ENCODE data around the gene SYNPR.

The SYNPR gene

DNA sequence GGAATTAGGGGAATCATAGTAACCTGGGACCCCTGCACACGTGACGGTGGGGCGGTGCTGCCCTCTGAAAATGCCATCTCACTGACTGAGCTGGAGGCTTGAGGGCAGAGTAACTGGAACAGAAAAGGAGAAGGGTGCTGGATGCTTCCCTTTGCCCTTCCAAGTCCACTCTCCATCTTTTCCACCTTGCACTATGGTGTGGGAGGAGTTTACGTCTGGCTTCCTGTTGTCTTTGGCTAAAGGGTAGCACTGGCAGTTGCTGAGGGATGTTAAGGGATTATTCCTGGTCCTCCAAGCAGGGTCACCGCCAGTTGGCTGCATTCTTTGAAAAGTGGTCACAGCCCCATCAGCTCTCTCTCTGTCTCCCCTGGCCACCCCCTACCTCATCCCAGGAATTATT lies 245.0 kb downstream of the SYNPR start:
- H3K9me2 ChIP-seq (ENCODE audit: low read depth, low read length) = no peaks in the 10 kb centered on the region
- H3K4me1 ChIP-seq (ENCODE audit: insufficient read depth, low read length, severe bottlenecking) = no peaks in the 10 kb centered on the region
- H4K20me1 ChIP-seq (ENCODE audit: insufficient read depth, low read length) = no peaks in the 10 kb centered on the region
- H3K9ac ChIP-seq (ENCODE audit: low read length) = no peak overlapping the region
- no peaks in the 10 kb centered on the region for H3K9me3 ChIP-seq (ENCODE audit: low read length)
- H3K36me3 ChIP-seq (ENCODE audit: insufficient read depth, low read length) = no peaks in the 10 kb centered on the region
- no peaks in the 10 kb centered on the region for H3F3A ChIP-seq (ENCODE audit: insufficient read depth, low read length)
- no peak overlapping the region for H3K4me2 ChIP-seq (ENCODE audit: low read length)
- H3K4me3 ChIP-seq (ENCODE audit: low read depth, low read length, poor library complexity, severe bottlenecking) = no peak overlapping the region
- H2AFZ ChIP-seq (ENCODE audit: low read length) = no peak overlapping the region
- H3K27me3 ChIP-seq (ENCODE audit: insufficient read depth, low read length) = no peaks in the 10 kb centered on the region
- TF ChIP-seq EZH2 (IDR thresholded peaks at IDR 0.05; ENCODE audit: borderline replicate concordance, low read length) = no peak
- TF ChIP-seq, protein P1, sequence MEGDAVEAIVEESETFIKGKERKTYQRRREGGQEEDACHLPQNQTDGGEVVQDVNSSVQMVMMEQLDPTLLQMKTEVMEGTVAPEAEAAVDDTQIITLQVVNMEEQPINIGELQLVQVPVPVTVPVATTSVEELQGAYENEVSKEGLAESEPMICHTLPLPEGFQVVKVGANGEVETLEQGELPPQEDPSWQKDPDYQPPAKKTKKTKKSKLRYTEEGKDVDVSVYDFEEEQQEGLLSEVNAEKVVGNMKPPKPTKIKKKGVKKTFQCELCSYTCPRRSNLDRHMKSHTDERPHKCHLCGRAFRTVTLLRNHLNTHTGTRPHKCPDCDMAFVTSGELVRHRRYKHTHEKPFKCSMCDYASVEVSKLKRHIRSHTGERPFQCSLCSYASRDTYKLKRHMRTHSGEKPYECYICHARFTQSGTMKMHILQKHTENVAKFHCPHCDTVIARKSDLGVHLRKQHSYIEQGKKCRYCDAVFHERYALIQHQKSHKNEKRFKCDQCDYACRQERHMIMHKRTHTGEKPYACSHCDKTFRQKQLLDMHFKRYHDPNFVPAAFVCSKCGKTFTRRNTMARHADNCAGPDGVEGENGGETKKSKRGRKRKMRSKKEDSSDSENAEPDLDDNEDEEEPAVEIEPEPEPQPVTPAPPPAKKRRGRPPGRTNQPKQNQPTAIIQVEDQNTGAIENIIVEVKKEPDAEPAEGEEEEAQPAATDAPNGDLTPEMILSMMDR (IDR thresholded peaks at IDR 0.05; ENCODE audit: low read length) = no peak
- no peaks in the 10 kb centered on the region for H3K79me2 ChIP-seq (ENCODE audit: insufficient read depth, low read length)
- no peak overlapping the region for H3K27ac ChIP-seq (ENCODE audit: low read depth, low read length, poor library complexity, severe bottlenecking)

DNA sequence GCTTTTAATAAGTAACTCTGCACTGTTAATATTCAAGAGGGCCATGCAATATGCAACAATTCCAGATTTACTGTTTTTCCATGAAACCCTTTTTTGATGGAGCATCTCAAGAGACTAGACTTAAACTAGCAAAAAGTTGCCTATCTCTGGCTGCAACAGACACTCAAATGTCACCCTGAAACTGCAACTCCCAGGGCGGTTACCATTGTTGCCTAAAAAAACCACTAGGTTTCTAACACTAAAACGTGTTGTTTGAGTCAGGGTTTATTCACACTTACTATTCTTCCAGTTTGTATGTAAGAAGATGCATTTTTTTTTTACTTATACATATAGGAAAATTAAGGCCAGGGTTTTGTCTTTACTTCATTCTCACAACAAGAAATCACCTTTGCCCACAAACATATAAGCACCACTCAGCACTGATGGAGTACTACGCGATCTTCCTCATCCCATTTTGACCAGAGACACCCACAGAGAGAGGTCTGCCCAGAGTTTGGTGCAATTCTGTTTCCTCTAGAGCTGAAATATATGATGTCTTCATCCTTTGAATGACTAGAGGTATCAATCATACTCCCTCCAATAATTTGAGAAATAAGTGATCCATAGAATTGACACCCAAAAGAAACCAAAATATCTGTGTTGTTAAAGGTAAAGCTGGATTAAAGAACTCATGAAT lies 250.4 kb downstream of the SYNPR start:
- Histone ChIP-seq H3K9me2 (ENCODE audit: low read depth, low read length) (no peaks in the 10 kb centered on the region), H3K4me3 (ENCODE audit: low read depth, low read length, poor library complexity, severe bottlenecking) (no peak overlapping the region), H3K4me1 (ENCODE audit: insufficient read depth, low read length, severe bottlenecking) (no peaks in the 10 kb centered on the region), H3K79me2 (ENCODE audit: insufficient read depth, low read length) (no peaks in the 10 kb centered on the region), H3K9ac (ENCODE audit: low read length) (no peak overlapping the region), H4K20me1 (ENCODE audit: insufficient read depth, low read length) (no peaks in the 10 kb centered on the region), H3K27ac (ENCODE audit: low read depth, low read length, poor library complexity, severe bottlenecking) (no peak overlapping the region), H3K9me3 (ENCODE audit: low read length) (no peaks in the 10 kb centered on the region), H3K27me3 (ENCODE audit: insufficient read depth, low read length) (0 out of 2 replicates have a peak, but pooled peaks cover 3% of the 10 kb centered on the region), H2AFZ (ENCODE audit: low read length) (no peak overlapping the region), H3F3A (ENCODE audit: insufficient read depth, low read length) (no peaks in the 10 kb centered on the region), H3K36me3 (ENCODE audit: insufficient read depth, low read length) (no peaks in the 10 kb centered on the region), H3K4me2 (ENCODE audit: low read length) (no peak overlapping the region)
- TF ChIP-seq, protein P1 (IDR thresholded peaks at IDR 0.05; ENCODE audit: low read length) = no peak
- no peak for TF ChIP-seq EZH2 (IDR thresholded peaks at IDR 0.05; ENCODE audit: borderline replicate concordance, low read length)

DNA sequence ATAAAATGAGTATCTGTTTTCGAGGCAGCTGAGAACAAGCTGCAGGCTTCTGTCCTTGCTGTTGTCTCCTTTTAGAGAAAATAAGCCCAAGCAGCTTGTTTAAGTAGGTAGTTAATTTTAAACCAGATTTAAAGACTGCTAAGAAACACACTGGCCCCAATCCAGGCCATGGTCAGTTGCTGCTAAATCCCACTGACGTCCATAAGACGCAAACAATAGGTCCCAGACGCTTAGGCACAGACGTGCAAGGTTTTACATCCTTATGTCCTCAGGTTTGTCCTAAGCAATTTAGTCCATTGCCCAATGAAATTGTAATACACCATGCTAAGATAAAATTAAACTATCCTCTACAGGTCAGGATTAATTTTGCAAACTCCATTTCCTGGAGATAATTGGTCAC lies 254.4 kb downstream of the SYNPR start:
- H3K4me2 ChIP-seq (ENCODE audit: low read length) = no peak overlapping the region

More for the DNA sequence above, 254.4 kb downstream of the SYNPR start:
- no peak overlapping the region for H3K4me3 ChIP-seq (ENCODE audit: low read depth, low read length, poor library complexity, severe bottlenecking)
- H3F3A ChIP-seq (ENCODE audit: insufficient read depth, low read length) = no peaks in the 10 kb centered on the region
- H3K36me3 ChIP-seq (ENCODE audit: insufficient read depth, low read length) = no peaks in the 10 kb centered on the region
- H3K4me1 ChIP-seq (ENCODE audit: insufficient read depth, low read length, severe bottlenecking) = no peaks in the 10 kb centered on the region
- no peaks in the 10 kb centered on the region for H3K79me2 ChIP-seq (ENCODE audit: insufficient read depth, low read length)
- no peaks in the 10 kb centered on the region for H4K20me1 ChIP-seq (ENCODE audit: insufficient read depth, low read length)
- TF ChIP-seq EZH2 (IDR thresholded peaks at IDR 0.05; ENCODE audit: borderline replicate concordance, low read length) = no peak
- TF ChIP-seq, protein P1 (IDR thresholded peaks at IDR 0.05; ENCODE audit: low read length) = no peak
- no peak overlapping the region for H3K27ac ChIP-seq (ENCODE audit: low read depth, low read length, poor library complexity, severe bottlenecking)
- H3K9ac ChIP-seq (ENCODE audit: low read length) = no peak overlapping the region
- no peaks in the 10 kb centered on the region for H3K9me2 ChIP-seq (ENCODE audit: low read depth, low read length)
- no peak overlapping the region for H2AFZ ChIP-seq (ENCODE audit: low read length)
- 0 out of 2 replicates have a peak, but pooled peaks cover 3% of the 10 kb centered on the region for H3K27me3 ChIP-seq (ENCODE audit: insufficient read depth, low read length)
- H3K9me3 ChIP-seq (ENCODE audit: low read length) = no peaks in the 10 kb centered on the region

All from OCI-LY1 (cell line).